ENCODE measurements around the gene XKR8.

XKR8 gene

GRCh38 chr1:27955076-27955475 is 4.7 kb upstream of the XKR8 start:
- no peaks in the 10 kb centered on the region for H4K20me1 ChIP-seq (ENCODE audit: insufficient read depth, low read length)
- no peak overlapping the region for H3K27ac ChIP-seq (ENCODE audit: low read length)
- no peak overlapping the region for H3K4me2 ChIP-seq (ENCODE audit: low read depth, low read length)
- no peak overlapping the region for H2AFZ ChIP-seq (ENCODE audit: low read length)
- TF ChIP-seq EZH2phosphoT487 (IDR thresholded peaks at IDR 0.05; ENCODE audit: low read length), result no peak
- TF ChIP-seq, protein P1, sequence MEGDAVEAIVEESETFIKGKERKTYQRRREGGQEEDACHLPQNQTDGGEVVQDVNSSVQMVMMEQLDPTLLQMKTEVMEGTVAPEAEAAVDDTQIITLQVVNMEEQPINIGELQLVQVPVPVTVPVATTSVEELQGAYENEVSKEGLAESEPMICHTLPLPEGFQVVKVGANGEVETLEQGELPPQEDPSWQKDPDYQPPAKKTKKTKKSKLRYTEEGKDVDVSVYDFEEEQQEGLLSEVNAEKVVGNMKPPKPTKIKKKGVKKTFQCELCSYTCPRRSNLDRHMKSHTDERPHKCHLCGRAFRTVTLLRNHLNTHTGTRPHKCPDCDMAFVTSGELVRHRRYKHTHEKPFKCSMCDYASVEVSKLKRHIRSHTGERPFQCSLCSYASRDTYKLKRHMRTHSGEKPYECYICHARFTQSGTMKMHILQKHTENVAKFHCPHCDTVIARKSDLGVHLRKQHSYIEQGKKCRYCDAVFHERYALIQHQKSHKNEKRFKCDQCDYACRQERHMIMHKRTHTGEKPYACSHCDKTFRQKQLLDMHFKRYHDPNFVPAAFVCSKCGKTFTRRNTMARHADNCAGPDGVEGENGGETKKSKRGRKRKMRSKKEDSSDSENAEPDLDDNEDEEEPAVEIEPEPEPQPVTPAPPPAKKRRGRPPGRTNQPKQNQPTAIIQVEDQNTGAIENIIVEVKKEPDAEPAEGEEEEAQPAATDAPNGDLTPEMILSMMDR (IDR thresholded peaks at IDR 0.05; ENCODE audit: low read length), result no peak
- no peak for TF ChIP-seq EZH2 (optimal IDR thresholded peaks at IDR 0.05; ENCODE audit: low read depth, low read length)
- no peaks in the 10 kb centered on the region for H3K79me2 ChIP-seq (ENCODE audit: low read length)
- no peaks in the 10 kb centered on the region for H3K9me2 ChIP-seq (replicated peaks; ENCODE audit: insufficient read depth, low read length)
- H3K36me3 ChIP-seq (replicated peaks; ENCODE audit: insufficient read depth, low read length), result no peaks in the 10 kb centered on the region
- H3K4me3 ChIP-seq (ENCODE audit: low read length), result no peak overlapping the region
- H3K4me1 ChIP-seq (ENCODE audit: low read length), result no peaks in the 10 kb centered on the region
- peaks cover 4% of the 10 kb centered on the region; the same call in 1 of the 2 replicates for H3F3A ChIP-seq (ENCODE audit: insufficient read depth, low read length)
- no peak for DNase-seq
- no peaks in the 10 kb centered on the region for H3K9me3 ChIP-seq (replicated peaks; ENCODE audit: insufficient read depth, low read length)
- no peak overlapping the region for H3K9ac ChIP-seq (ENCODE audit: low read length)
- no peaks in the 10 kb centered on the region for H3K27me3 ChIP-seq (replicated peaks; ENCODE audit: insufficient read depth, low read length)

GRCh38 chr1:27956761-27957160 is 3.0 kb upstream of the XKR8 start:
- Histone ChIP-seq H3K4me1 (ENCODE audit: low read length) (0 out of 2 replicates have a peak, but pooled peaks cover 6% of the 10 kb centered on the region), H3K9ac (ENCODE audit: low read length) (no peak overlapping the region), H3K4me3 (ENCODE audit: low read length) (no peak overlapping the region), H3K4me2 (ENCODE audit: low read depth, low read length) (no peak overlapping the region), H4K20me1 (ENCODE audit: insufficient read depth, low read length) (no peaks in the 10 kb centered on the region), H2AFZ (ENCODE audit: low read length) (no peak overlapping the region), H3K27ac (ENCODE audit: low read length) (no peak overlapping the region), H3K27me3 (replicated peaks; ENCODE audit: insufficient read depth, low read length) (no peaks in the 10 kb centered on the region), H3K9me2 (replicated peaks; ENCODE audit: insufficient read depth, low read length) (no peaks in the 10 kb centered on the region), H3K9me3 (replicated peaks; ENCODE audit: insufficient read depth, low read length) (no peaks in the 10 kb centered on the region), H3K79me2 (ENCODE audit: low read length) (peaks cover 7% of the 10 kb centered on the region; the same call in 1 of the 2 replicates), H3K36me3 (replicated peaks; ENCODE audit: insufficient read depth, low read length) (no peaks in the 10 kb centered on the region), H3F3A (ENCODE audit: insufficient read depth, low read length) (peaks cover 4% of the 10 kb centered on the region; the same call in 1 of the 2 replicates)
- no peak for DNase-seq
- TF ChIP-seq EZH2phosphoT487 (IDR thresholded peaks at IDR 0.05; ENCODE audit: low read length) (no peak), EZH2 (optimal IDR thresholded peaks at IDR 0.05; ENCODE audit: low read depth, low read length) (no peak)
- TF ChIP-seq, protein P1 (IDR thresholded peaks at IDR 0.05; ENCODE audit: low read length), result no peak

DNA sequence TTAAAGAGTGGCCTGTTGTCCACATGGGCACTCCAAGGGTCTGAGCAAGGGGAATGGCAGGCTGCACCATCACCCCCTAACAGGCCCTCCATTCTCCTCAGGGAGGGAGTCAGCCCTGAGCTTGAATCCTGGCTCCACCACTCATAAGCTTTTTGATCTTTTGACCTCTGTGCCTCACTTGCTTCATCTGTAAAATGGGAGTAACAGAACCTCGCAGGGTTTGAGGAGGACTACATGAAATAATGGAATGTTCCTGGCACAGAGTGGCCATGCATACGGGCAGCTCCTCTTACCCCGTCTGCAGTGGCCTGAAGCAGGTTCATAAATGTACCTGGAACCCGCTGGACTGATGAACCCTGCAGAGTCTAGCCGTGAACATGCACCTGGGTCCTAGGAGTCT is 2.1 kb upstream of the XKR8 start:
- Histone ChIP-seq H3K9ac (ENCODE audit: low read length) (no peak overlapping the region), H4K20me1 (ENCODE audit: insufficient read depth, low read length) (no peaks in the 10 kb centered on the region), H3K9me3 (replicated peaks; ENCODE audit: insufficient read depth, low read length) (no peaks in the 10 kb centered on the region), H3K27ac (ENCODE audit: low read length) (no peak overlapping the region), H3K9me2 (replicated peaks; ENCODE audit: insufficient read depth, low read length) (no peaks in the 10 kb centered on the region), H3K36me3 (replicated peaks; ENCODE audit: insufficient read depth, low read length) (no peaks in the 10 kb centered on the region), H3K27me3 (replicated peaks; ENCODE audit: insufficient read depth, low read length) (no peaks in the 10 kb centered on the region), H3F3A (ENCODE audit: insufficient read depth, low read length) (peaks cover 4% of the 10 kb centered on the region; the same call in 1 of the 2 replicates), H2AFZ (ENCODE audit: low read length) (no peak overlapping the region), H3K4me1 (ENCODE audit: low read length) (0 out of 2 replicates have a peak, but pooled peaks cover 6% of the 10 kb centered on the region), H3K4me2 (ENCODE audit: low read depth, low read length) (no peak overlapping the region), H3K79me2 (ENCODE audit: low read length) (peaks cover 7% of the 10 kb centered on the region; the same call in 1 of the 2 replicates), H3K4me3 (ENCODE audit: low read length) (no peak overlapping the region)
- no peak for DNase-seq
- TF ChIP-seq EZH2phosphoT487 (IDR thresholded peaks at IDR 0.05; ENCODE audit: low read length), result no peak
- TF ChIP-seq, protein P1 (IDR thresholded peaks at IDR 0.05; ENCODE audit: low read length), result no peak
- no peak for TF ChIP-seq EZH2 (optimal IDR thresholded peaks at IDR 0.05; ENCODE audit: low read depth, low read length)

Measured in MM.1S (cell line).